NAMALWA (cell line): ENCODE results near the gene MDH1B.
"Not testable (repeated sequence)": the region's sequence is repeated elsewhere in the genome, so short reads cannot be mapped to it uniquely, and the experiment has no call there.

Experiments
- DNase-seq: peaks from one replicate; pipeline ENCODE4 v3.0.0-alpha.2; 2015; ENCODE audit warnings: low spot score

MDH1B gene

GRCh38 chr2:206765242-206766056, at the start of gene MDH1B, which contains the start of gene FASTKD2:
Gene MDH1B (minus strand): TSS chr2:206765328. CDS start chr2:206765271, 57 bp downstream.
Gene FASTKD2 (plus strand): TSS chr2:206765606. CDS start chr2:206766694, 1,088 bp downstream.
- DNase-seq: peak; percentile 95

GRCh38 chr2:206814498-206814897, 49.4 kb upstream of the MDH1B start:
- DNase-seq: no peak

GRCh38 chr2:206812471-206812870, 47.3 kb upstream of the MDH1B start:
- not testable (repeated sequence) for DNase-seq

- DNase-seq: not testable (repeated sequence)
Measured at GRCh38 chr2:206807624-206808023, 42.5 kb upstream of the MDH1B start.

GRCh38 chr2:206805887-206806607, 40.9 kb upstream of the MDH1B start:
- DNase-seq: no peak

- no peak for DNase-seq
Measured at GRCh38 chr2:206804326-206804725, 39.2 kb upstream of the MDH1B start.

GRCh38 chr2:206802654-206803514, 37.8 kb upstream of the MDH1B start:
- no peak for DNase-seq

GRCh38 chr2:206801418-206802189, 36.5 kb upstream of the MDH1B start:
- DNase-seq: no peak

- peak; percentile 65 for DNase-seq
Measured at GRCh38 chr2:206800506-206801417, 35.6 kb upstream of the MDH1B start.

- no peak for DNase-seq
Measured at GRCh38 chr2:206799083-206799482, 34.0 kb upstream of the MDH1B start.

- peak; percentile 5 for DNase-seq
Measured at GRCh38 chr2:206798000-206798399, 32.9 kb upstream of the MDH1B start.

GRCh38 chr2:206797376-206797775, 32.2 kb upstream of the MDH1B start:
- DNase-seq: no peak

GRCh38 chr2:206792645-206793044, 27.5 kb upstream of the MDH1B start:
- DNase-seq: no peak

GRCh38 chr2:206790311-206790935, 25.3 kb upstream of the MDH1B start:
- no peak for DNase-seq

- no peak for DNase-seq
Measured at GRCh38 chr2:206784559-206785353, 19.6 kb upstream of the MDH1B start.

GRCh38 chr2:206783718-206784117, 18.6 kb upstream of the MDH1B start:
- peak; percentile 7 for DNase-seq

- DNase-seq: no peak
Measured at GRCh38 chr2:206780671-206781070, 15.5 kb upstream of the MDH1B start.

GRCh38 chr2:206776432-206776831, 11.3 kb upstream of the MDH1B start:
- no peak for DNase-seq

- no peak for DNase-seq
Measured at GRCh38 chr2:206774871-206775270, 9.7 kb upstream of the MDH1B start.
